Osteocyte (in vitro differentiated cells): ENCODE results near the gene FBXL13. TPM values are rescaled to one million over a fixed set of nuclear protein-coding genes. Genes with fewer than 3 reads are reported as not detected.

ENCODE experiments used
- DNase-seq: peaks from one replicate; pipeline ENCODE4 v3.0.0; 2021; ENCODE audit warnings: mixed read lengths; ENCODE audit not compliant: unreplicated experiment; ENCODE audit errors: extremely low spot score
- H3K27ac Mint-ChIP-seq: one replicate; pipeline ENCODE4 v1.8.0; 2021; ENCODE audit warnings: mild to moderate bottlenecking, mixed read lengths; ENCODE audit not compliant: unreplicated experiment
- H3K27me3 Mint-ChIP-seq: one replicate; pipeline ENCODE4 v1.8.0; 2021; ENCODE audit warnings: mixed read lengths; ENCODE audit not compliant: unreplicated experiment
- H3K36me3 Mint-ChIP-seq: one replicate; pipeline ENCODE4 v1.8.0; 2021; ENCODE audit warnings: mixed read lengths; ENCODE audit not compliant: unreplicated experiment
- H3K4me1 Mint-ChIP-seq: one replicate; pipeline ENCODE4 v1.8.0; 2021; ENCODE audit warnings: mixed read lengths; ENCODE audit not compliant: unreplicated experiment
- H3K4me3 Mint-ChIP-seq: one replicate; pipeline ENCODE4 v1.8.0; 2021; ENCODE audit warnings: mild to moderate bottlenecking, moderate library complexity, mixed read lengths; ENCODE audit not compliant: unreplicated experiment
- H3K9me3 Mint-ChIP-seq: one replicate; pipeline ENCODE4 v1.8.0; 2021; ENCODE audit warnings: mixed read lengths; ENCODE audit not compliant: unreplicated experiment
- CTCF ChIP-seq: fragments of 200-600 bp; sonication (generic); IDR thresholded peaks from 2 replicates; pipeline ENCODE4 v1.5.0; 2021; ENCODE audit warnings: antibody characterized with exemption, mild to moderate bottlenecking, moderate library complexity
- total RNA-seq: library from RNA; stranded (reverse); gene quantifications from 2 replicates; pipeline ENCODE4 v1.2.1, GENCODE V29; 2021

FBXL13 gene
- total RNA-seq, 1 donor from 2014 or later = 0.83 TPM

GRCh38 chr7:102836977-102837376 lies 237.6 kb downstream of the FBXL13 start:
- Mint-ChIP-seq H3K4me3 (no peak overlapping the region), H3K4me1 (peaks cover 58% of the 10 kb centered on the region), H3K27me3 (no peaks in the 10 kb centered on the region), H3K27ac (peak overlapping the region; percentile 68), H3K9me3 (peaks cover 2% of the 10 kb centered on the region), H3K36me3 (peaks cover 4% of the 10 kb centered on the region)
- no peak for DNase-seq
- TF ChIP-seq CTCF = no peak

DNA sequence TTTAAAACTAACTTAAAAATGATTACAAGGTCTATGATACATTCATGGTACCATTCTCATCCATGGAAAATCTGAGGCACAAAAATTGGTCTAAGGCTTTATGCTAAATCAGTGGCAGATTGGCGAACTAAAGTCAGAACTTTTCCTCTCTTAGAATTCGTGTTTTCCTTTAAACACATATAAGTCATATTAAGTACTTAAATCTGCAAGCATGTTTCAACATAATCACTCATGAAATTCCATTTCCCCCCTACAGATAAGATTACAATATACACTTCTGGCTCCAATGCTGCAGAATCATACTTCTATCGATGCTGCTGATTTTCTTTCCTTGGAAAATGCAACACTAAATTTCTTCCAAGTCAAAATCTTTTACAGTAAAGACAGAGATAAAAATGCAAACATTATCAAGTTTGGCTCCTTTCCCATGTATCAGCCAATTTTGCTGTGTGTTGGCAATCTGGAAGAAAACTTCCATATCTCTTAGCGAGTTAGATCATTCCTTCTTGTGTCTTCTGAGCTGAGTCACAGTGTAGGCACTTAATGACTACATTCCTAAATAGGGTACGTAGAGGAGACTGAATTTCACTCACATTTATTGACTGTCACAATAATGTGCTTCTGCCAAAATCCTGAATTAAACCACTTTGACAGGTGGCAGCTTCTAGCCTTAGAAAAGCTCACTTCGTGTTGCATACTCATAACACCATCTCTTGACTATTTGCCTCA lies 238.2 kb downstream of the FBXL13 start:
- Mint-ChIP-seq H3K36me3 (peaks cover 3% of the 10 kb centered on the region), H3K4me3 (no peak overlapping the region), H3K9me3 (no peaks in the 10 kb centered on the region), H3K4me1 (peaks cover 58% of the 10 kb centered on the region), H3K27ac (peak overlapping the region; percentile 68), H3K27me3 (no peaks in the 10 kb centered on the region)
- no peak for DNase-seq
- no peak for TF ChIP-seq CTCF

DNA sequence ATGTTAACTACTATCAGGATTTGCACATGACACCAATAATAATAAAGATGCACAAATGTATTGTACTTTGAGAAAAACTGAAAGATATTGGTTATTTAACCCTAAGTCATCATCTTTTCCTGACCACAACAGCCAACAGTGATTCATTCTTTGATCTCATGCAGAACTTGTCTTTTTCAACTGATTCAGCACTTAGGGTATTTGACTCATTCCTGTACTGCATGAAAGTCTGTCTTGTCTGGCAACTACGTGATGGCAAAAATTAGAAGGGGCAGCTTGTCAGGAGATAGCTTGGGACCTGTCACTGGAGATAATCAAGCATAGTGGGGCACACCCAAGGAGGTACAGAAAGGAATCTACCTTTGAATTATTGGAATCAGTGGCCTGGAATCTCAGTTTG lies 239.6 kb downstream of the FBXL13 start:
- Mint-ChIP-seq H3K27me3 (no peaks in the 10 kb centered on the region), H3K27ac (peak overlapping the region; percentile 54), H3K4me3 (no peak overlapping the region), H3K4me1 (peaks cover 48% of the 10 kb centered on the region), H3K36me3 (peaks cover under 1% of the 10 kb centered on the region), H3K9me3 (no peaks in the 10 kb centered on the region)
- DNase-seq = no peak
- TF ChIP-seq CTCF = no peak

- H3K4me1 Mint-ChIP-seq = peaks cover 45% of the 10 kb centered on the region
These were observed 240.1 kb downstream of the FBXL13 start for GRCh38 chr7:102834466-102834865.

More at GRCh38 chr7:102834466-102834865, 240.1 kb downstream of the FBXL13 start:
- Mint-ChIP-seq H3K4me3 (no peak overlapping the region), H3K27me3 (no peaks in the 10 kb centered on the region), H3K9me3 (no peaks in the 10 kb centered on the region), H3K36me3 (peaks cover 2% of the 10 kb centered on the region), H3K27ac (no peak overlapping the region)
- no peak for TF ChIP-seq CTCF
- DNase-seq = no peak
